IMR-90 (cell line): ENCODE results near the gene SERPINB1. TPM values are rescaled to one million over a fixed set of nuclear protein-coding genes. Genes with fewer than 3 reads are reported as not detected.
"Not testable (repeated sequence)": the region's sequence is repeated elsewhere in the genome, so short reads cannot be mapped to it uniquely, and the experiment has no call there.

Experiments
- ATAC-seq: fragments of 200-7000 bp; cut with Tn5 transposase; 2 replicates; pipeline ENCODE4 v1.9.1; 2020; ENCODE audit warnings: low read depth, mild to moderate bottlenecking, moderate library complexity
- BruUV-seq: library from RNA; stranded (reverse); fragments of 400-500 nt; replicated peaks from 2 replicates; lab custom pipeline; 2021; lab: Mats Ljungman, UMichigan
- CTCF ChIA-PET: fragments of 300-600 bp; formaldehyde crosslinking; extraction: SDS; loops from one replicate; lab custom pipeline; 2021; ENCODE audit warnings: antibody characterized with exemption; lab: Yijun Ruan, JAX
- POLR2A ChIA-PET: fragments of 300-600 bp; sonication (Branson Sonifier 250); formaldehyde crosslinking; loops from one replicate; lab custom pipeline; 2022; ENCODE audit warnings: antibody characterized with exemption; ENCODE audit not compliant: unreplicated experiment; lab: Charles Lee
- DNase-seq: peaks from one replicate; pipeline ENCODE4 v3.0.0; 2013
- H2AFZ ChIP-seq: replicated peaks from 2 replicates; pipeline ENCODE3; 2013; ENCODE audit warnings: low read length, mild to moderate bottlenecking; ENCODE audit not compliant: poor library complexity
- H2AK5ac ChIP-seq: 2 replicates; pipeline ENCODE4 v1.6.1; 2013; ENCODE audit warnings: low read depth, low read length, inconsistent platforms
- H2AK9ac ChIP-seq: replicated peaks from 2 replicates; pipeline ENCODE3; 2013; ENCODE audit warnings: mild to moderate bottlenecking, low read depth, low read length, moderate library complexity; ENCODE audit not compliant: poor library complexity
- H2BK120ac ChIP-seq: 2 replicates; pipeline ENCODE4 v1.6.1; 2013; ENCODE audit warnings: low read depth, low read length, inconsistent platforms
- H2BK15ac ChIP-seq: 3 replicates; pipeline ENCODE4 v1.6.1; 2013; ENCODE audit warnings: low read depth, low read length, inconsistent platforms
- H2BK20ac ChIP-seq: 2 replicates; pipeline ENCODE4 v1.6.1; 2013; ENCODE audit warnings: low read depth, mild to moderate bottlenecking, inconsistent platforms, low read length, moderate library complexity
- H2BK5ac ChIP-seq: 2 replicates; pipeline ENCODE4 v1.6.1; 2013; ENCODE audit warnings: mild to moderate bottlenecking, low read depth, low read length, inconsistent platforms; ENCODE audit not compliant: poor library complexity, severe bottlenecking
- H3K14ac ChIP-seq: replicated peaks from 2 replicates; pipeline ENCODE4 v1.6.1; 2013; ENCODE audit warnings: low read depth, low read length, inconsistent platforms
- H3K18ac ChIP-seq: 2 replicates; pipeline ENCODE4 v1.6.1; 2013; ENCODE audit warnings: low read depth, low read length, control low read depth
- H3K23ac ChIP-seq: 2 replicates; pipeline ENCODE4 v1.6.1; 2013; ENCODE audit warnings: low read depth, low read length, inconsistent platforms
- H3K27ac ChIP-seq: 2 replicates; pipeline ENCODE4 v1.5.1; 2013; ENCODE audit warnings: mild to moderate bottlenecking, control low read depth, low read length; ENCODE audit not compliant: insufficient read depth
- H3K27me3 ChIP-seq: 2 replicates; pipeline ENCODE4 v1.6.1; 2013; ENCODE audit warnings: low read length; ENCODE audit not compliant: control insufficient read depth, insufficient read depth
- H3K36me3 ChIP-seq: 2 replicates; pipeline ENCODE4 v1.6.1; 2013; ENCODE audit warnings: low read length, mixed read lengths; ENCODE audit not compliant: control insufficient read depth, insufficient read depth
- H3K4ac ChIP-seq: 2 replicates; pipeline ENCODE4 v1.6.1; 2013; ENCODE audit warnings: low read depth, low read length, inconsistent platforms
- H3K4me1 ChIP-seq: 2 replicates; pipeline ENCODE4 v1.6.1; 2013; ENCODE audit warnings: low read length, mixed read lengths; ENCODE audit not compliant: control insufficient read depth, insufficient read depth
- H3K4me2 ChIP-seq: 2 replicates; pipeline ENCODE4 v1.6.1; 2013; ENCODE audit warnings: low read depth, mild to moderate bottlenecking, control low read depth, low read length, moderate library complexity
- H3K4me3 ChIP-seq: 2 replicates; pipeline ENCODE4 v1.5.1; 2013; ENCODE audit warnings: low read depth, mild to moderate bottlenecking, control low read depth, low read length, moderate library complexity; ENCODE audit not compliant: insufficient read depth
- H3K56ac ChIP-seq: 2 replicates; pipeline ENCODE4 v1.6.1; 2013; ENCODE audit warnings: low read length, inconsistent platforms; ENCODE audit not compliant: insufficient read depth; ENCODE audit errors: extremely low read depth
- H3K79me1 ChIP-seq, 2 experiments: 2 replicates each; pipeline ENCODE4 v1.6.1; 2013; ENCODE audit warnings: low read length in 2 of 2, inconsistent platforms in 1 of 2, low read depth in 1 of 2
- H3K9ac ChIP-seq: 2 replicates; pipeline ENCODE4 v1.6.1; 2013; ENCODE audit warnings: low read depth, low read length, control low read depth
- H3K9me1 ChIP-seq: 2 replicates; pipeline ENCODE4 v1.6.1; 2013; ENCODE audit warnings: low read length, inconsistent platforms; ENCODE audit not compliant: insufficient read depth
- H3K9me3 ChIP-seq: 2 replicates; pipeline ENCODE4 v1.6.1; 2013; ENCODE audit warnings: low read length; ENCODE audit not compliant: control insufficient read depth, insufficient read depth
- H4K20me1 ChIP-seq: 2 replicates; pipeline ENCODE4 v1.6.1; 2013; ENCODE audit warnings: low read length, inconsistent platforms; ENCODE audit not compliant: insufficient read depth
- H4K5ac ChIP-seq: 2 replicates; pipeline ENCODE4 v1.6.1; 2013; ENCODE audit warnings: mild to moderate bottlenecking, low read depth, low read length, control low read depth
- H4K8ac ChIP-seq, 2 experiments: 2 replicates each; pipeline ENCODE4 v1.6.1; 2013; ENCODE audit warnings: low read depth in 2 of 2, low read length in 2 of 2, control low read depth in 1 of 2, inconsistent platforms in 1 of 2
- H4K91ac ChIP-seq: 2 replicates; pipeline ENCODE4 v1.6.1; 2013; ENCODE audit warnings: low read depth, low read length, inconsistent platforms; ENCODE audit not compliant: insufficient read depth
- WGBS, 2 experiments: methylation state at CpG; one replicate each; pipeline versions ENCODE4 v1.1.5 to v1.1.7; 2013; ENCODE audit warnings: missing lambda C conversion rate in 2 of 2; ENCODE audit not compliant: insufficient read length in 1 of 2; ENCODE audit errors: extremely low coverage in 2 of 2; 5-methylcytosine and 5-hydroxymethylcytosine counted together
- dilution Hi-C: fragments of 300-500 bp; cut with HindIII; formaldehyde crosslinking; loops from one replicate; pipeline ENCODE4 v1.14.3; 2018; ENCODE audit warnings: low sequenced_read_pairs; ENCODE audit not compliant: unreplicated experiment
- in situ Hi-C: fragments of 300-500 bp; cut with MboI; formaldehyde crosslinking; loops from 3 replicates; pipeline ENCODE4 v1.14.3; 2019; ENCODE audit warnings: low sequenced_read_pairs, inconsistent platforms, mixed read lengths
- intact Hi-C: fragments of 100-400 bp; cut with micrococcal nuclease; formaldehyde crosslinking; loops from 2 replicates; pipeline ENCODE4 v1.10.0; 2022
- polyA plus RNA-seq, 3 experiments: library from polyadenylated mRNA; depleted of rRNA; stranded (reverse); fragments of >200 nt; gene quantifications; 2 replicates each; pipeline ENCODE4 v1.2.3, GENCODE V29; 2012; ENCODE audit warnings: low replicate concordance in 1 of 3
- total RNA-seq: library from RNA; depleted of rRNA; stranded (reverse); fragments of >200 nt; gene quantifications from 2 replicates; pipeline ENCODE4 v1.2.3, GENCODE V29; 2012

SERPINB1 gene
- total and polyA plus RNA-seq, 2 of the 4 experiments (the other 2 are of a cell fraction): 6.1 to 9.1 TPM

DNA sequence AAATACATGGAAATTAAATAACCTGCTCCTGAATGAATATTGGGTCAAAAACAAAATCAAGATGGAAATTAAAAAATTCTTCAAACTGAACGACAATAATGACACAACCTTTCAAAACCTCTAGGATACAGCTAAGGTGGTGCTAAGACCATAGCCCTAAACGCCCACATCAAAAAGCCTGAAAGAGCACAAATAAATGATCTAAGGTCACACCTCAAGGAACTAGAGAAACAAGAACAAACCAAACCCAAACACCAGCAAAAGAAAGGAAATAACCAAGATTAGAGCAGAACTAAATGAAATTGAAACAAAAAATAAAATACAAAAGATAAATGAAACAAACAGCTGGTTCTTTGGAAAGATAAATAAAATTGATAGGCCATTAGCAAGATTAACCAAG is 38.5 kb upstream of the SERPINB1 start:
- no CpG with 5 or more reads among the region's 2 CpGs for WGBS, 2 experiments
- in situ Hi-C loops, H3K9me3 ChIP-seq, H3K79me1 ChIP-seq, H2AK9ac ChIP-seq, H3K4me2 ChIP-seq, H3K27me3 ChIP-seq, H3K4ac ChIP-seq, H3K18ac ChIP-seq, H2AK5ac ChIP-seq, H3K36me3 ChIP-seq, H3K27ac ChIP-seq, H2BK20ac ChIP-seq, H2BK120ac ChIP-seq, H4K8ac ChIP-seq, H3K4me3 ChIP-seq, H2BK15ac ChIP-seq, POLR2A ChIA-PET, DNase-seq, H4K91ac ChIP-seq, ATAC-seq, CTCF ChIA-PET, H3K23ac ChIP-seq, intact Hi-C loops, H2AFZ ChIP-seq, H2BK5ac ChIP-seq, H4K20me1 ChIP-seq, H3K9ac ChIP-seq, H4K5ac ChIP-seq, H3K9me1 ChIP-seq, dilution Hi-C loops, H3K14ac ChIP-seq, BruUV-seq, H3K56ac ChIP-seq: not testable (repeated sequence)
- H3K4me1 ChIP-seq: peaks cover 19% of the 10 kb centered on the region
